H9 (cell line): Measurements from ENCODE around the gene MICAL3. TPM values are rescaled to one million over a fixed set of nuclear protein-coding genes. Genes with fewer than 3 reads are reported as not detected.

Experiments used
- DNase-seq: peaks from one replicate; pipeline ENCODE4 v3.0.0-alpha.2; 2017
- H2AFZ ChIP-seq: one replicate; pipeline ENCODE4 v1.6.1; 2013; ENCODE audit warnings: mild to moderate bottlenecking, low read length, control low read depth, moderate library complexity
- H2AK5ac ChIP-seq: 2 replicates; pipeline ENCODE4 v1.6.1; 2013; ENCODE audit warnings: low read length, control low read depth, mixed read lengths; ENCODE audit not compliant: insufficient read length
- H2BK120ac ChIP-seq: one replicate; pipeline ENCODE4 v1.6.1; 2013; ENCODE audit warnings: low read depth, mild to moderate bottlenecking, low read length, control low read depth, inconsistent platforms; ENCODE audit not compliant: poor library complexity, severe bottlenecking
- H2BK12ac ChIP-seq: 2 replicates; pipeline ENCODE4 v1.6.1; 2013; ENCODE audit warnings: low read length, control low read depth, mixed read lengths, low read depth; ENCODE audit not compliant: insufficient read length
- H2BK15ac ChIP-seq: 2 replicates; pipeline ENCODE4 v1.6.1; 2013; ENCODE audit warnings: low read depth, low read length, control low read depth
- H2BK20ac ChIP-seq: one replicate; pipeline ENCODE4 v1.6.1; 2013; ENCODE audit warnings: low read depth, mild to moderate bottlenecking, low read length, control low read depth, inconsistent platforms; ENCODE audit not compliant: poor library complexity, severe bottlenecking
- H2BK5ac ChIP-seq: 2 replicates; pipeline ENCODE4 v1.6.1; 2013; ENCODE audit warnings: low read length, control low read depth, mixed read lengths; ENCODE audit not compliant: insufficient read length
- H3K14ac ChIP-seq: 2 replicates; pipeline ENCODE4 v1.6.1; 2013; ENCODE audit warnings: low read length, control low read depth; ENCODE audit not compliant: insufficient read depth
- H3K18ac ChIP-seq: 2 replicates; pipeline ENCODE4 v1.6.1; 2013; ENCODE audit warnings: low read depth, mild to moderate bottlenecking, mixed read lengths, low read length, control low read depth; ENCODE audit not compliant: insufficient read length
- H3K23ac ChIP-seq: 2 replicates; pipeline ENCODE4 v1.6.1; 2013; ENCODE audit warnings: low read length, control low read depth, mixed read lengths, low read depth; ENCODE audit not compliant: insufficient read length
- H3K23me2 ChIP-seq: 2 replicates; pipeline ENCODE4 v1.6.1; 2013; ENCODE audit warnings: low read depth, mild to moderate bottlenecking, mixed read lengths, low read length, control low read depth; ENCODE audit not compliant: insufficient read length, poor library complexity, severe bottlenecking
- H3K27ac ChIP-seq: 2 replicates; pipeline ENCODE4 v1.5.1; 2013; ENCODE audit warnings: low read length, control low read depth, mixed read lengths, low read depth; ENCODE audit not compliant: insufficient read length
- H3K27me3 ChIP-seq: 2 replicates; pipeline ENCODE4 v1.6.1; 2013; ENCODE audit warnings: low read length, control low read depth, inconsistent platforms; ENCODE audit not compliant: insufficient read depth
- H3K4ac ChIP-seq: 2 replicates; pipeline ENCODE4 v1.6.1; 2013; ENCODE audit warnings: low read depth, mild to moderate bottlenecking, control low read depth, inconsistent platforms, low read length, moderate library complexity
- H3K4me1 ChIP-seq: 2 replicates; pipeline ENCODE4 v1.6.1; 2013; ENCODE audit warnings: low read length, control low read depth, inconsistent platforms; ENCODE audit not compliant: insufficient read depth
- H3K4me2 ChIP-seq: 2 replicates; pipeline ENCODE4 v1.6.1; 2013; ENCODE audit warnings: low read length, control low read depth, mixed read lengths; ENCODE audit not compliant: insufficient read length, insufficient read depth
- H3K56ac ChIP-seq: 2 replicates; pipeline ENCODE4 v1.6.1; 2013; ENCODE audit warnings: low read depth, mild to moderate bottlenecking, mixed read lengths, low read length, control low read depth; ENCODE audit not compliant: insufficient read length
- H3K79me1 ChIP-seq: 2 replicates; pipeline ENCODE4 v1.6.1; 2013; ENCODE audit warnings: low read depth, mild to moderate bottlenecking, moderate library complexity, low read length, control low read depth, inconsistent platforms; ENCODE audit not compliant: insufficient read depth, poor library complexity, severe bottlenecking
- H3K79me2 ChIP-seq: 2 replicates; pipeline ENCODE4 v1.6.1; 2013; ENCODE audit warnings: low read length, control low read depth, inconsistent platforms; ENCODE audit not compliant: insufficient read depth
- H3K9ac ChIP-seq: 2 replicates; pipeline ENCODE4 v1.6.1; 2013; ENCODE audit warnings: low read length, control low read depth, mixed read lengths; ENCODE audit not compliant: insufficient read length; ENCODE audit errors: extremely low read depth
- H3K9me3 ChIP-seq: one replicate; pipeline ENCODE4 v1.6.1; 2013; ENCODE audit warnings: low read depth, low read length, inconsistent platforms; ENCODE audit not compliant: control insufficient read depth
- H3T11ph ChIP-seq: one replicate; pipeline ENCODE4 v1.6.1; 2013; ENCODE audit warnings: mild to moderate bottlenecking, low read length, control low read depth, inconsistent platforms
- H4K20me1 ChIP-seq: one replicate; pipeline ENCODE4 v1.6.1; 2013; ENCODE audit not compliant: control insufficient read depth, insufficient read length, insufficient read depth
- H4K5ac ChIP-seq: 2 replicates; pipeline ENCODE4 v1.6.1; 2013; ENCODE audit warnings: low read depth, mild to moderate bottlenecking, mixed read lengths, low read length, control low read depth; ENCODE audit not compliant: insufficient read length
- H4K8ac ChIP-seq: replicated peaks from 2 replicates; pipeline ENCODE4 v1.6.1; 2013; ENCODE audit warnings: low read length, control low read depth, mixed read lengths, low read depth; ENCODE audit not compliant: insufficient read length
- H4K91ac ChIP-seq: 2 replicates; pipeline ENCODE4 v1.6.1; 2013; ENCODE audit warnings: low read depth, mild to moderate bottlenecking, moderate library complexity, mixed read lengths, low read length, control low read depth; ENCODE audit not compliant: insufficient read length
- H3K27ac Mint-ChIP-seq, 3 experiments: 2 replicates in 2 of 3; 3 replicates in 1 of 3; pipeline ENCODE4 v1.8.0; 2020 to 2021; ENCODE audit warnings: mixed read lengths in 3 of 3, mild to moderate bottlenecking in 1 of 3, moderate library complexity in 1 of 3
- H3K27me3 Mint-ChIP-seq: 2 replicates; pipeline ENCODE4 v1.8.0; 2021; ENCODE audit warnings: low read depth, mild to moderate bottlenecking, moderate library complexity, mixed read lengths
- H3K36me3 Mint-ChIP-seq, 3 experiments: 2 replicates in 2 of 3; 3 replicates in 1 of 3; pipeline ENCODE4 v1.8.0; 2020 to 2021; ENCODE audit warnings: low read depth in 3 of 3, mixed read lengths in 3 of 3; ENCODE audit not compliant: insufficient read depth in 1 of 3
- H3K4me1 Mint-ChIP-seq, 2 experiments: 2 replicates each; pipeline ENCODE4 v1.8.0; 2020; ENCODE audit warnings: mixed read lengths in 2 of 2
- H3K4me3 Mint-ChIP-seq, 2 experiments: 2 replicates in 1 of 2; 3 replicates in 1 of 2; pipeline ENCODE4 v1.8.0; 2020 to 2021; ENCODE audit warnings: mild to moderate bottlenecking in 2 of 2, mixed read lengths in 2 of 2, moderate library complexity in 1 of 2
- H3K9me3 Mint-ChIP-seq, 2 experiments: 2 replicates in 1 of 2; 3 replicates in 1 of 2; pipeline ENCODE4 v1.8.0; 2020; ENCODE audit warnings: mild to moderate bottlenecking in 2 of 2, mixed read lengths in 2 of 2, moderate library complexity in 1 of 2
- WGBS: extraction: QIAGEN DNeasy Blood & Tissue Kit; methylation state at CpG from one replicate; pipeline ENCODE4 v1.1.7; 2013; ENCODE audit warnings: missing lambda C conversion rate, low lambda C conversion rate, mixed read lengths; ENCODE audit not compliant: insufficient read length; ENCODE audit errors: extremely low coverage; 5-methylcytosine and 5-hydroxymethylcytosine counted together
- total RNA-seq: library from RNA; stranded (reverse); gene quantifications from 2 replicates; pipeline ENCODE4 v1.2.1, GENCODE V29; 2021
- TF ChIP-seq, protein P1 (sequence below): fragments of 200-600 bp; sonication (generic); conservative IDR thresholded peaks from 3 replicates; pipeline ENCODE4 v1.8.0; 2021; ENCODE audit warnings: antibody characterized with exemption, mild to moderate bottlenecking

MICAL3 gene
- total RNA-seq, 1 experiment from 2014 or later = 50.2 TPM

DNA sequence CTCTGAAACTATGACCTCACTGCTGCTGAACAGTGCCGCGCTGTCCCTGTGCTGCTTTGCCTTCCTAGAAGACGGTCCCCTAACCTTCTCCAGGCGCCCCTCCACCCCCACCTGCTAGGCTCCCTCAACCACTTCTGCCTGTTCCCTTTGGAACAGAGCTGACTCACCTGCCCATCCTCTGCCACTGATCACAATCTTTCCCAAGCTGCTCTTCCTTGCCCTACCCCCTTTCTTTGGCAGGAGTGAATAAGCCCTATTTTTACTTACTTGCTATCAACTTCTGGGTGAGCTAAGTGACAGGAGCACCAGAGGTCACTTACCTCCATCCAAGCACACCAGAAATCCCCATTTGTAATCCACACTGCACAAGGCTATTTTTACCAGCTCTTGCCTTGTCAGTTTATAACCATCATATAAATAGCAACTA, 134.1 kb downstream of the MICAL3 start:
- no peak overlapping the region for H3K4me3 Mint-ChIP-seq
- Histone ChIP-seq H2BK12ac (no peak overlapping the region), H2BK15ac (no peak overlapping the region), H3K23me2 (no peaks in the 10 kb centered on the region), H2BK5ac (no peak overlapping the region), H3K4me1 (no peaks in the 10 kb centered on the region), H4K91ac (no peak overlapping the region), H3K23ac (no peak overlapping the region), H2BK20ac (no peak overlapping the region), H3K9ac (no peak overlapping the region), H4K8ac (no peak overlapping the region), H3K79me1 (no peaks in the 10 kb centered on the region), H3K27ac (no peak overlapping the region), H3K79me2 (no peaks in the 10 kb centered on the region), H3K14ac (no peak overlapping the region), H3K56ac (no peak overlapping the region), H3T11ph (no peak overlapping the region), H4K5ac (no peak overlapping the region), H4K20me1 (no peaks in the 10 kb centered on the region), H2AK5ac (no peak overlapping the region), H2AFZ (no peak overlapping the region), H3K18ac (no peak overlapping the region), H2BK120ac (no peak overlapping the region), H3K9me3 (no peaks in the 10 kb centered on the region), H3K27me3 (no peaks in the 10 kb centered on the region; the same call in 1 of the 2 replicates), H3K4ac (no peak overlapping the region), H3K4me2 (no peak overlapping the region)
- H3K4me1 Mint-ChIP-seq = no peaks in the 10 kb centered on the region; a peak in 1 of 4 replicates
- no peaks in the 10 kb centered on the region for H3K27me3 Mint-ChIP-seq
- no peak overlapping the region for H3K27ac Mint-ChIP-seq
- TF ChIP-seq, protein P1, sequence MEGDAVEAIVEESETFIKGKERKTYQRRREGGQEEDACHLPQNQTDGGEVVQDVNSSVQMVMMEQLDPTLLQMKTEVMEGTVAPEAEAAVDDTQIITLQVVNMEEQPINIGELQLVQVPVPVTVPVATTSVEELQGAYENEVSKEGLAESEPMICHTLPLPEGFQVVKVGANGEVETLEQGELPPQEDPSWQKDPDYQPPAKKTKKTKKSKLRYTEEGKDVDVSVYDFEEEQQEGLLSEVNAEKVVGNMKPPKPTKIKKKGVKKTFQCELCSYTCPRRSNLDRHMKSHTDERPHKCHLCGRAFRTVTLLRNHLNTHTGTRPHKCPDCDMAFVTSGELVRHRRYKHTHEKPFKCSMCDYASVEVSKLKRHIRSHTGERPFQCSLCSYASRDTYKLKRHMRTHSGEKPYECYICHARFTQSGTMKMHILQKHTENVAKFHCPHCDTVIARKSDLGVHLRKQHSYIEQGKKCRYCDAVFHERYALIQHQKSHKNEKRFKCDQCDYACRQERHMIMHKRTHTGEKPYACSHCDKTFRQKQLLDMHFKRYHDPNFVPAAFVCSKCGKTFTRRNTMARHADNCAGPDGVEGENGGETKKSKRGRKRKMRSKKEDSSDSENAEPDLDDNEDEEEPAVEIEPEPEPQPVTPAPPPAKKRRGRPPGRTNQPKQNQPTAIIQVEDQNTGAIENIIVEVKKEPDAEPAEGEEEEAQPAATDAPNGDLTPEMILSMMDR = no peak
- DNase-seq = no peak
- no CpG with 5 or more reads among the region's 4 CpGs for WGBS
- H3K36me3 Mint-ChIP-seq = peaks cover 15 to 71% (median 53%) of the 10 kb centered on the region in 3 experiments; a peak in 6 of 7 replicates
- no peaks in the 10 kb centered on the region for H3K9me3 Mint-ChIP-seq
